GM12878 (cell line): ENCODE data around the gene SPATA3. TPM values are rescaled to one million over a fixed set of nuclear protein-coding genes. Genes with fewer than 3 reads are reported as not detected.

Experiments
- ATAC-seq: fragments of 200-7000 bp; cut with Tn5 transposase; 3 replicates; pipeline ENCODE4 v1.9.1; 2020; ENCODE audit warnings: mild to moderate bottlenecking, moderate library complexity
- BruUV-seq: library from RNA; stranded (reverse); fragments of 400-500 nt; replicated peaks from 2 replicates; lab custom pipeline; 2021; lab: Mats Ljungman, UMichigan
- CTCF ChIA-PET: fragments of 300-600 bp; sonication (Branson Sonifier 250); formaldehyde crosslinking; extraction: SDS; loops from one replicate; lab custom pipeline; 2021; ENCODE audit warnings: inconsistent platforms; lab: Yijun Ruan, JAX
- POLR2A ChIA-PET: fragments of 350-600 bp; formaldehyde crosslinking; extraction: SDS; loops from one replicate; lab custom pipeline; 2021; ENCODE audit warnings: inconsistent platforms; lab: Charles Lee
- RAD21 ChIA-PET: fragments of 300-600 bp; sonication (Branson Sonifier 250); formaldehyde crosslinking; loops from one replicate; lab custom pipeline; 2023; ENCODE audit warnings: antibody characterized with exemption; ENCODE audit not compliant: unreplicated experiment; lab: Charles Lee
- SMC1A ChIA-PET: fragments of 300-600 bp; sonication (Branson Sonifier 250); formaldehyde crosslinking; loops from one replicate; lab custom pipeline; 2023; ENCODE audit not compliant: unreplicated experiment, uncharacterized antibody; lab: Charles Lee
- DNase-seq: peaks from one replicate; pipeline ENCODE4 v3.0.0-alpha.2; 2011; ENCODE audit warnings: low read depth, low spot score
- FAIRE-seq: peaks from 3 replicates; lab custom pipeline; 2011; peaks lifted over from hg19 to GRCh38; lab: Jason Lieb, UNC
- H2AFZ ChIP-seq: 2 replicates; pipeline ENCODE4 v1.6.0; 2011; ENCODE audit warnings: low read depth, low read length, control low read depth; ENCODE audit not compliant: control insufficient read depth
- H3K27ac ChIP-seq: 2 replicates; pipeline ENCODE4 v1.5.1; 2011; ENCODE audit warnings: control low read depth; ENCODE audit not compliant: control insufficient read depth, insufficient read depth
- H3K27me3 ChIP-seq, 2 experiments: replicated peaks in 1 of 2; 2 replicates each; pipeline versions ENCODE4 v1.6.0 to v1.6.1; 2011; ENCODE audit warnings: low read length in 1 of 2; ENCODE audit not compliant: control insufficient read depth in 2 of 2, insufficient read depth in 2 of 2
- H3K36me3 ChIP-seq, 2 experiments: 2 replicates each; pipeline ENCODE4 v1.5.1; 2011; ENCODE audit warnings: low read length in 1 of 2; ENCODE audit not compliant: control insufficient read depth in 2 of 2, insufficient read depth in 2 of 2
- H3K4me1 ChIP-seq: 2 replicates; pipeline ENCODE4 v1.6.1; 2011; ENCODE audit warnings: mild to moderate bottlenecking, low read length, moderate library complexity, mixed read lengths; ENCODE audit not compliant: control insufficient read depth, insufficient read depth
- H3K4me2 ChIP-seq: 2 replicates; pipeline ENCODE4 v1.6.0; 2011; ENCODE audit warnings: control low read depth; ENCODE audit not compliant: control insufficient read depth, insufficient read depth
- H3K4me3 ChIP-seq: fragments of 200-600 bp; sonication (generic); 2 replicates; pipeline ENCODE4 v1.5.1; 2016
- H3K79me2 ChIP-seq: 2 replicates; pipeline ENCODE4 v1.6.0; 2011; ENCODE audit warnings: low read length; ENCODE audit not compliant: control insufficient read depth, insufficient read depth
- H3K9ac ChIP-seq: 2 replicates; pipeline ENCODE4 v1.8.0; 2011; ENCODE audit warnings: low read length, control low read depth, mixed read lengths; ENCODE audit not compliant: control insufficient read depth, insufficient read depth
- H3K9me3 ChIP-seq: replicated peaks from 3 replicates; pipeline ENCODE4 v1.5.1; 2011; ENCODE audit warnings: mild to moderate bottlenecking, low read length; ENCODE audit not compliant: control insufficient read depth, insufficient read depth
- H4K20me1 ChIP-seq: 2 replicates; pipeline ENCODE4 v1.6.0; 2011; ENCODE audit not compliant: control insufficient read depth, insufficient read depth
- CEBPB ChIP-seq, 2 experiments: fragments of 150-350 bp in 1 of 2; IDR thresholded peaks; 2 replicates each; pipeline ENCODE4 v1.6.1; 2012 to 2014; ENCODE audit warnings: low read depth in 2 of 2, low read length in 2 of 2, borderline replicate concordance in 1 of 2, inconsistent platforms in 1 of 2
- CEBPZ ChIP-seq: fragments of 150-350 bp; IDR thresholded peaks from 2 replicates; pipeline ENCODE4 v1.6.1; 2016; ENCODE audit warnings: low read depth, low read length
- FOXM1 ChIP-seq: IDR thresholded peaks from 2 replicates; pipeline ENCODE4 v1.6.1; 2012; ENCODE audit warnings: low read depth, mild to moderate bottlenecking, inconsistent platforms, low read length, moderate library complexity
- HCFC1 ChIP-seq: fragments of 150-350 bp; IDR thresholded peaks from 2 replicates; pipeline ENCODE4 v1.6.1; 2014; ENCODE audit warnings: low read length
- IKZF2 ChIP-seq, 2 experiments: fragments of 450-650 bp; IDR thresholded peaks; 2 replicates each; pipeline ENCODE4 v1.6.1; 2017; ENCODE audit warnings: mild to moderate bottlenecking in 2 of 2, moderate library complexity in 2 of 2
- MLLT1 ChIP-seq: fragments of 450-650 bp; IDR thresholded peaks from 2 replicates; pipeline ENCODE4 v1.6.1; 2016; ENCODE audit warnings: mild to moderate bottlenecking
- PAX8 ChIP-seq: fragments of 450-650 bp; IDR thresholded peaks from 2 replicates; pipeline ENCODE4 v1.6.1; 2017; ENCODE audit warnings: mild to moderate bottlenecking, moderate library complexity
- PML ChIP-seq: IDR thresholded peaks from 2 replicates; pipeline ENCODE4 v1.6.1; 2012; ENCODE audit warnings: low read length, inconsistent platforms
- POU2F2 ChIP-seq: IDR thresholded peaks from 3 replicates; pipeline ENCODE4 v1.6.1; 2011; ENCODE audit warnings: low read depth, mild to moderate bottlenecking, low read length, borderline replicate concordance
- RELA ChIP-seq: fragments of 450-650 bp; IDR thresholded peaks from 2 replicates; pipeline ENCODE4 v1.8.0; 2014; ENCODE audit warnings: borderline replicate concordance; ENCODE audit not compliant: partially characterized antibody
- RUNX3 ChIP-seq: IDR thresholded peaks from 2 replicates; pipeline ENCODE4 v1.6.1; 2012; ENCODE audit warnings: low read length, inconsistent platforms
- SMC3 ChIP-seq: IDR thresholded peaks from 2 replicates; pipeline ENCODE4 v1.6.1; 2011; ENCODE audit warnings: low read length, improper control_type of control experiment, borderline replicate concordance
- TCF12 ChIP-seq: IDR thresholded peaks from 2 replicates; pipeline ENCODE4 v1.6.1; 2011; ENCODE audit warnings: low read depth, mild to moderate bottlenecking, low read length
- YBX1 ChIP-seq: fragments of 450-650 bp; IDR thresholded peaks from 2 replicates; pipeline ENCODE4 v1.6.1; 2016; ENCODE audit warnings: antibody characterized with exemption
- ZBTB11 ChIP-seq: fragments of 450-650 bp; formaldehyde crosslinking; IDR thresholded peaks from 2 replicates; pipeline ENCODE4 v1.5.0; 2022; ENCODE audit warnings: mild to moderate bottlenecking, missing genetic modification characterization
- WGBS: methylation state at CpG from one replicate; pipeline ENCODE4 v1.1.6; 2016; ENCODE audit warnings: low lambda C conversion rate; ENCODE audit not compliant: insufficient replicate concordance, insufficient coverage; ENCODE audit errors: missing lambda C conversion rate; 5-methylcytosine and 5-hydroxymethylcytosine counted together
- in situ Hi-C: fragments of 300-500 bp; cut with MboI; formaldehyde crosslinking; loops from 9 replicates; pipeline ENCODE4 v1.14.3; 2018; ENCODE audit warnings: mixed read lengths
- intact Hi-C: fragments of 100-400 bp; cut with micrococcal nuclease; formaldehyde crosslinking; loops from one replicate; pipeline ENCODE4 v1.14.2; 2022; ENCODE audit not compliant: unreplicated experiment
- polyA plus RNA-seq, 11 experiments: library from polyadenylated mRNA; depleted of rRNA in 4 of 11; unstranded in 6 of 11; stranded (reverse) in 5 of 11; fragments of >200 nt; fragmentation: Nextera tagmentation in 4 of 11; fragmentation: Illumina TruSeq in 1 of 11; extraction: Ambion mirVana in 4 of 11; extraction: Trizol in 1 of 11; gene quantifications; 1 replicate in 1 of 11; 2 replicates in 10 of 11; pipeline versions ENCODE4 v1.2.1 to v1.2.3, GENCODE V29; 2011 to 2016; ENCODE audit warnings: inconsistent platforms in 2 of 11, missing spikeins in 2 of 11, low read depth in 1 of 11
- total RNA-seq, 4 experiments: library from RNA; depleted of rRNA in 3 of 4; stranded (reverse); fragments of >200 nt in 3 of 4; fragmentation: Illumina TruSeq in 1 of 4; extraction: Trizol in 1 of 4; gene quantifications; 2 replicates each; pipeline versions ENCODE4 v1.2.1 to v1.2.3, GENCODE V29; 2013 to 2021

The SPATA3 gene
- total and polyA plus RNA-seq, 10 of the 15 experiments (the other 5 are each of a cell fraction or from before 2014, with no cell fraction given): not detected

- peaks cover 0 to 7% of the 10 kb centered on the region in 2 experiments; a peak in 3 of 4 replicates for H3K36me3 ChIP-seq
- peaks cover 90% of the 10 kb centered on the region for H3K4me1 ChIP-seq
- ChIA-PET SMC1A (interaction anchor here (1.7 to 21.6 kb wide), 4 partner anchors 8 to 34 kb away, joined by 5 to 411 read pairs (median 257); partner anchors contain the start of gene GPR55), POLR2A (interaction anchor here (0.7 to 17.2 kb wide), 6 partner anchors 9 to 334 kb away, joined by 3 to 192 read pairs (median 50); partner anchors contain the start of gene GPR55), RAD21 (interaction anchor here (1.0 to 22.2 kb wide), 8 partner anchors 8 to 292 kb away, joined by 3 to 400 read pairs (median 5); partner anchors contain the start of gene GPR55), CTCF (interaction anchor here (0.6 to 28.4 kb wide), 9 partner anchors 8 to 38 kb away, joined by 3 to 372 read pairs (median 3); partner anchors contain the start of gene GPR55)
- TSS peak; percentile 56 for BruUV-seq
- H3K27me3 ChIP-seq: no peaks in the 10 kb centered on the region
- peaks cover 80% of the 10 kb centered on the region for H3K79me2 ChIP-seq
- ATAC-seq (no peak), FAIRE-seq (no peak), DNase-seq (no peak)
- in situ Hi-C loops (loop anchor here (10.0 kb wide), 1 partner anchor 286 kb away; no protein-coding TSS in a partner anchor), intact Hi-C loops (loop anchor here (1.0 to 10.0 kb wide), 3 partner anchors 23 to 366 kb away; no protein-coding TSS in a partner anchor)
- no peaks in the 10 kb centered on the region for H4K20me1 ChIP-seq
- peak overlapping the region; percentile 88; the same call in 1 of the 2 replicates for H3K4me2 ChIP-seq
- peak overlapping the region; percentile 89 for H3K9ac ChIP-seq
- no peaks in the 10 kb centered on the region; the same call in 2 of the 3 replicates for H3K9me3 ChIP-seq
- peak overlapping the region; percentile 99 for H3K27ac ChIP-seq
- peak overlapping the region; percentile 23; the same call in 1 of the 2 replicates for H3K4me3 ChIP-seq
- H2AFZ ChIP-seq: peak overlapping the region; percentile 13; the same call in 1 of the 2 replicates
- 30% methylated on average over 10 of the region's 10 CpGs for WGBS
- TF ChIP-seq PML (no peak), FOXM1 (no peak), ZBTB11 (CRISPR knock-in tag) (no peak), PAX8 (no peak), CEBPB (IDR thresholded peaks at IDR 0.05; ENCODE audit: borderline replicate concordance in 1 of 2, low read depth in 2 of 2, low read length in 2 of 2) (no peak), SMC3 (no peak), YBX1 (no peak), HCFC1 (no peak), TCF12 (no peak), CEBPZ (no peak), RUNX3 (no peak), MLLT1 (no peak), IKZF2 (IDR thresholded peaks at IDR 0.05) (no peak), RELA (peak; percentile 7), POU2F2 (no peak; the same call in 1 of the 3 replicates)
These were observed 45.0 kb upstream of the SPATA3 start for GRCh38 chr2:230950874-230951339.
